Measurements from ENCODE around the gene IL17B. TPM values are rescaled to one million over a fixed set of nuclear protein-coding genes. Genes with fewer than 3 reads are reported as not detected.

IL17B gene
- not detected for total RNA-seq

- Mint-ChIP-seq H3K36me3 (ENCODE audit: insufficient read depth) (no peaks in the 10 kb centered on the region), H3K4me1 (ENCODE audit: low read depth) (peaks cover 2% of the 10 kb centered on the region)
- ATAC-seq = no peak
Observed at GRCh38 chr5:149379177-149379761, at the start of gene IL17B. Gene IL17B (minus strand): TSS chr5:149379292. CDS start chr5:149379225, 67 bp downstream.

GRCh38 chr5:149428032-149428431 lies 48.9 kb upstream of the IL17B start:
- Mint-ChIP-seq H3K36me3 (ENCODE audit: insufficient read depth) (no peaks in the 10 kb centered on the region), H3K9me3 (no peaks in the 10 kb centered on the region), H3K4me3 (no peak overlapping the region), H3K4me1 (ENCODE audit: low read depth) (no peaks in the 10 kb centered on the region), H3K27me3 (ENCODE audit: low read depth) (no peaks in the 10 kb centered on the region)
- ATAC-seq = no peak
- no peak for DNase-seq

More at GRCh38 chr5:149379177-149379761, at the start of gene IL17B:
- Mint-ChIP-seq H3K9me3 (no peaks in the 10 kb centered on the region), H3K4me3 (no peak within 1 kb of the TSS), H3K27me3 (ENCODE audit: low read depth) (peaks cover 2% of the 10 kb centered on the region)
- DNase-seq = no peak

GRCh38 chr5:149427374-149427773 lies 48.3 kb upstream of the IL17B start:
- no peaks in the 10 kb centered on the region for H3K27me3 Mint-ChIP-seq (ENCODE audit: low read depth)
- DNase-seq (no peak), ATAC-seq (no peak)
- no peaks in the 10 kb centered on the region for H3K4me1 Mint-ChIP-seq (ENCODE audit: low read depth)
- H3K9me3 Mint-ChIP-seq = no peaks in the 10 kb centered on the region
- no peak overlapping the region for H3K4me3 Mint-ChIP-seq
- no peaks in the 10 kb centered on the region for H3K36me3 Mint-ChIP-seq (ENCODE audit: insufficient read depth)

GRCh38 chr5:149426931-149427330 lies 47.8 kb upstream of the IL17B start:
- ATAC-seq (no peak), DNase-seq (no peak)
- Mint-ChIP-seq H3K4me1 (ENCODE audit: low read depth) (peaks cover 3% of the 10 kb centered on the region), H3K36me3 (ENCODE audit: insufficient read depth) (no peaks in the 10 kb centered on the region), H3K9me3 (no peaks in the 10 kb centered on the region), H3K4me3 (no peak overlapping the region), H3K27me3 (ENCODE audit: low read depth) (no peaks in the 10 kb centered on the region)

GRCh38 chr5:149425729-149426128 lies 46.6 kb upstream of the IL17B start:
- Mint-ChIP-seq H3K9me3 (no peaks in the 10 kb centered on the region), H3K4me1 (ENCODE audit: low read depth) (peaks cover 4% of the 10 kb centered on the region), H3K4me3 (no peak overlapping the region), H3K27me3 (ENCODE audit: low read depth) (no peaks in the 10 kb centered on the region), H3K36me3 (ENCODE audit: insufficient read depth) (no peaks in the 10 kb centered on the region)
- ATAC-seq (no peak), DNase-seq (no peak)

GRCh38 chr5:149424371-149425315 lies 45.6 kb upstream of the IL17B start:
- H3K4me1 Mint-ChIP-seq (ENCODE audit: low read depth) = peaks cover 4% of the 10 kb centered on the region
- H3K9me3 Mint-ChIP-seq = no peaks in the 10 kb centered on the region
- H3K4me3 Mint-ChIP-seq = no peak overlapping the region
- H3K27me3 Mint-ChIP-seq (ENCODE audit: low read depth) = no peaks in the 10 kb centered on the region
- no peak for ATAC-seq
- DNase-seq = no peak
- H3K36me3 Mint-ChIP-seq (ENCODE audit: insufficient read depth) = no peaks in the 10 kb centered on the region

- Mint-ChIP-seq H3K4me3 (no peak overlapping the region), H3K4me1 (ENCODE audit: low read depth) (peaks cover 4% of the 10 kb centered on the region), H3K27me3 (ENCODE audit: low read depth) (no peaks in the 10 kb centered on the region), H3K9me3 (no peaks in the 10 kb centered on the region), H3K36me3 (ENCODE audit: insufficient read depth) (no peaks in the 10 kb centered on the region)
- ATAC-seq (no peak), DNase-seq (no peak)
Observed at GRCh38 chr5:149423794-149424268, 44.7 kb upstream of the IL17B start.

- Mint-ChIP-seq H3K9me3 (no peaks in the 10 kb centered on the region), H3K36me3 (ENCODE audit: insufficient read depth) (no peaks in the 10 kb centered on the region), H3K4me1 (ENCODE audit: low read depth) (peaks cover 4% of the 10 kb centered on the region), H3K4me3 (no peak overlapping the region), H3K27me3 (ENCODE audit: low read depth) (no peaks in the 10 kb centered on the region)
- no peak for ATAC-seq
- no peak for DNase-seq
Observed at GRCh38 chr5:149423049-149423793, 44.1 kb upstream of the IL17B start.

GRCh38 chr5:149422366-149423048 lies 43.4 kb upstream of the IL17B start:
- no peaks in the 10 kb centered on the region for H3K27me3 Mint-ChIP-seq (ENCODE audit: low read depth)
- ATAC-seq = peak; percentile 21 to 51
- no peak for DNase-seq
- H3K4me1 Mint-ChIP-seq (ENCODE audit: low read depth) = peaks cover 4% of the 10 kb centered on the region
- no peak overlapping the region for H3K4me3 Mint-ChIP-seq
- H3K36me3 Mint-ChIP-seq (ENCODE audit: insufficient read depth) = no peaks in the 10 kb centered on the region
- H3K9me3 Mint-ChIP-seq = no peaks in the 10 kb centered on the region

GRCh38 chr5:149421834-149422233 lies 42.7 kb upstream of the IL17B start:
- ATAC-seq (no peak), DNase-seq (no peak)
- peaks cover 3% of the 10 kb centered on the region for H3K27me3 Mint-ChIP-seq (ENCODE audit: low read depth)
- no peaks in the 10 kb centered on the region for H3K36me3 Mint-ChIP-seq (ENCODE audit: insufficient read depth)
- H3K9me3 Mint-ChIP-seq = no peaks in the 10 kb centered on the region
- H3K4me1 Mint-ChIP-seq (ENCODE audit: low read depth) = peaks cover 4% of the 10 kb centered on the region
- H3K4me3 Mint-ChIP-seq = no peak overlapping the region

GRCh38 chr5:149421372-149421685 lies 42.2 kb upstream of the IL17B start:
- Mint-ChIP-seq H3K4me3 (no peak overlapping the region), H3K27me3 (ENCODE audit: low read depth) (peaks cover 3% of the 10 kb centered on the region), H3K9me3 (no peaks in the 10 kb centered on the region), H3K36me3 (ENCODE audit: insufficient read depth) (no peaks in the 10 kb centered on the region), H3K4me1 (ENCODE audit: low read depth) (peaks cover 4% of the 10 kb centered on the region)
- DNase-seq (no peak), ATAC-seq (no peak)

- peaks cover 3% of the 10 kb centered on the region for H3K27me3 Mint-ChIP-seq (ENCODE audit: low read depth)
- H3K36me3 Mint-ChIP-seq (ENCODE audit: insufficient read depth) = no peaks in the 10 kb centered on the region
- no peaks in the 10 kb centered on the region for H3K9me3 Mint-ChIP-seq
- DNase-seq = no peak
- H3K4me3 Mint-ChIP-seq = no peak overlapping the region
- ATAC-seq = no peak
- H3K4me1 Mint-ChIP-seq (ENCODE audit: low read depth) = peaks cover 4% of the 10 kb centered on the region
Observed at GRCh38 chr5:149420545-149421371, 41.7 kb upstream of the IL17B start.

GRCh38 chr5:149419859-149420544 lies 40.9 kb upstream of the IL17B start:
- no peak for ATAC-seq
- H3K36me3 Mint-ChIP-seq (ENCODE audit: insufficient read depth) = no peaks in the 10 kb centered on the region
- H3K4me3 Mint-ChIP-seq = no peak overlapping the region
- peaks cover 4% of the 10 kb centered on the region for H3K4me1 Mint-ChIP-seq (ENCODE audit: low read depth)
- no peak for DNase-seq
- peaks cover 3% of the 10 kb centered on the region for H3K27me3 Mint-ChIP-seq (ENCODE audit: low read depth)
- no peaks in the 10 kb centered on the region for H3K9me3 Mint-ChIP-seq

All from activated T-cell treated with anti-CD3 and anti-CD28 coated beads, Interleukin-2, amount 50 U/mL, for 4 hours (primary cell).